GM21529 (cell line): ENCODE data around the gene ADORA1.

Experiments used
- ATAC-seq: cut with Tn5 transposase; IDR thresholded peaks from one replicate; pipeline ENCODE4 v1.9.1; 2021; ENCODE audit not compliant: unreplicated experiment

Gene ADORA1

DNA sequence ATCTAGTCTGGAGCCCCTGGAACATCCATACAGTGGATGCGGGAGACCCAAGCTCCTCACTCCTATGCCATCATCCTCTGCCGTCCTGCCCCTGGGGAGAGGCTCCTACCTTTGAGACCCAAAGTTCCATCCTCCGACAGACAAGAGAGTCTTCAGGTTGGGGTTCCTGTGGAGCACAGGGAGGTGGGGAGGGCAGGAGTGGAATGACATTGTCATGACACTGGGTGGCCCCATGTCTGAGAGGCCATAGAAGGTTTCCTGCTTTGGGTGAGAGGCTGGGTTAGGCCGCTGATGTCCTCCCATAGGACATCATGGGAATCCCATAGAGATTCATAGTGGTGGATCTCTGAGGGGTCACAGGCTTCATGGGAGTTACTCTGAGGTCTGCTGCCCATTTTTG, 56.9 kb downstream of the ADORA1 start:
- no peak for ATAC-seq

DNA sequence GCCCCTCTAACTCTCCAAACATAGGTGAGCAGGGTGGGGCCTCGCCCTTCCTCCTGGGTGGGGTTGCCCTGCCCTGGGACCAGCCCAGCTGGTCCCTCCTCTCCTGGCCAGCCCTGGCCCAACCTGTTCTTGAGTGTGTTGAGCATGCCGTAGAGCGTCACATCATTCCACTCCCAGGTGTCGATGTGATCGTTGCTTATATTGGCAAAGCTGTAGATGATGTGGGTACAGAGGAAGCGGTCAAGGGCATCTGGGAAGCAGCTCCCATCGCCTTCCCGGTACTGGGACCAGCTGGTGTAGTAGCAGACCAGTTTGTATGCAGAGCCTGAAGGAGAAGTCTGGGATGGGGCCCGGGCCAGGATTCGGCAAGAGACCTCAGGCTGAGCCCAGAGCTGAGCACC, 57.5 kb downstream of the ADORA1 start:
- no peak for ATAC-seq

DNA sequence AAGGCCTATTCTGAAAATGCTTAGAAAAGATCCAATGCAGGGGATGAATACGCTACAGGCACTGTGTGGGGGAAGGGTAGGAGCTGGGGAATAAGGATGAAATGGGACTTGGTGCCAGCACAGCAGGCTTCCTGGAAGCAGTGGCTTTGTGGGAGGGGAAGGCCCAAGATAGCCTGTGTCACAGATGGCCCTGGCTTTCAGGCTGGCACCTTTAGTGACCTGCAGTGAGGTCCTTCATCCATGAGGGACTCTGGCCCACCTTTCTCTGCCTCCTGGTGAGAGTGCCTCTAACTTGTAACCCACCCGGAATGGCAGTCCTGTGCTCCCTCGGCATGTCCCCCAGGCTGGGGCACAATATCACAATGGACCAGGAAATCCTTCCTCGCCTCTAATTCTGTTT, 58.1 kb downstream of the ADORA1 start:
- no peak for ATAC-seq

DNA sequence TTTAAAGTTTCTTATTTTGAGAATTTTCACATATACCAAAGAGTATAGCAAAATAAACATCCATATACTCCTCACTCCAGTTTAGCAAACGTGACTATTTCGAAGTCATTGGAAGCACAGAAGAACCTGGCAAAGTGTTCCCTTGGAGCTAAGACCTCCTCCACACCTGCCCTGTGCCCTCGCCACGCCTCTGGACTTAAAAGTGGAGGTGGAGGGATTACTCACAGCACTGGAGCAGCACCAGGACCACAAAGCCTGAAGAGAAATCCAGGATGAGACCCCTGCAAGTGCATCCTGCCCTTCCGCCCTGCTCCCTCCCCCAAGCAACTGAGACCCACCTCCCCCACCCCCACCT, 58.5 kb downstream of the ADORA1 start:
- no peak for ATAC-seq

DNA sequence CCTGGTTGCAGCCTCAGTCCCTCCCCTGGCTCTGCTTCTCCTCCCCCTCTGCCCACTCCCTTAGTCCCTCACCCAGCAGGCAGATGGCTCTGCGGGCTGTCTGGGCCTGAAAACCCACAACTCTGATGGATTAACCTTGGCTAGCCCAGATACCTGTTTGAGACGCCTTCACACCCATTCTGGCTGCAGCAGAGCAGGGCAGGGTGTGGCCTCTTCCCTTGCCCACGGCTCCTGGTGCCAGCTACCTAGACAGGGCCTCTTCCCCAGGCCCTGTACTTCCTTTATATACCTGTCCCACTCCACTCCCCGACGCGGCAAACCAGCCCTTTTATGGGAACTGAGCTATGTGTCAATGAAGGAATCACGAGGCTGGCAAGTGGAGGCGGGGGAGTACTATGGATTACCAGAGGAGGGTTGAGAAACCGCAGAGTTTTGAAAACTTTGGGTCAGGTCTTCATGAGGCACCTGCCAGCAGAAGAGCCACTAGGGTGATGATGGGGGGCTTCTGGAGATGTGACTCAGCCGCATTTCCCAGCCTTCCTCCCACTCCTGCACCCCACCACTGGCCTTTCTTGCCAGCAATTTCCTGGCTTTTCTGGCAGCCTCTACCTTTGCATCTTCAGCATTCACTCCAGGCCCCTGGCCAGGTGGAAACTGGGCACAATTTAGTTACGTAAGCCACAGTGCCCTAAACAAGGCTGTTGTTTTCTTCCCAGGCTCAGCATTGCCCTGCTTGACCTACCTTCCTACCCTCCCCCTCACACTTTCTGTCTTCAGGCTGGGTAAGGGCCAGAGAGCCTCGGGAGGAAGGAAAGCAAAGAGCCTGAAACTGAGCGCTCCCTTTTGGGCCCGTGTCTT, 59.1 kb downstream of the ADORA1 start, which contains the start of gene CHI3L1:
TSS of gene CHI3L1 (minus strand) at position 259 of the 858 bp plus-strand sequence. CDS start at position 178, 81 bp downstream.
- no peak for ATAC-seq

DNA sequence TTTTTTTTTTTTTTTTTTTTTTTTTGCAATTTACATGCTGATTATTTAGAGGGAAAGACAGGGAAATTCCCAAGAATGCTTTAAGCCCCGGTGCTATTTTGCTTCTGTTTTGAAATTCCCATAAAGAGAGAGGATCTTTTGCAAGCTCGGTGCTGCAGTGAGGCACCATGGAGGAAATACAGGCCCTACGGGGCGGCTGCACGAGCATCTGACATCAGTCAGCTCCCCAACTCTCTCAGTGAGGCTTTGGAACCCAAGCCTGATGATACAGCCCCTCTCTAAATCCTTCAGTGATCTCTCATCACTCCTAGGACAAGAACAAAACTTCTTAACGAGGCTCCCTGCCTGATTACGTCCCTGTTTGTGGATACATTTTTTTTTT, 59.8 kb downstream of the ADORA1 start:
- no peak for ATAC-seq

DNA sequence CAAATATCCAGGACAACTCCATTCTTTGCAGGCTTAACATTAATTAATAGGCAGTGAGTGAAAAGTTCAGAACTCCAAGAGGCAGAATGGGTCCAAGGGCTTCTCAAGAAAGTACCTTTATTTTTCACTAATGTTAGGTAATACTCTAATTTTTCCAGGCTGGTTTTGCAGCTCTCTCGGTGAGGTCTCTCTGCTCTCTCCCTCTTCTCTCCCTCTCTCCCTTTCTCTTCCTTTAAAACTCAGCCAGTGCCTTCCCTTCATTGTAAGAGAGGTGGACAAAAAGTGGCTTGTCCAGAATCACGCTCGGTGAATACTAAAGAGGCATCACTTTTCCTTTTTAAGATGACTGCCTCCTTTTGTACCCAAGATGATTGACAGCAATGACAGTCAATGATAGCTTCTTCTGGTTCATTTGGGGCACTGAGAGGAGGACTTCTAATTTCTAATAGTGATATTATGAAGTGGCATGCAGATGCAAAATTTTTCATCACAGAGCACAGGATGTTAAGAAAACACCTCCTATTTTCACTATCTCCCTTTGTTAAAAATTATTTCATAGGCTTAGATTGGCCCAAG, 60.3 kb downstream of the ADORA1 start:
- no peak for ATAC-seq

DNA sequence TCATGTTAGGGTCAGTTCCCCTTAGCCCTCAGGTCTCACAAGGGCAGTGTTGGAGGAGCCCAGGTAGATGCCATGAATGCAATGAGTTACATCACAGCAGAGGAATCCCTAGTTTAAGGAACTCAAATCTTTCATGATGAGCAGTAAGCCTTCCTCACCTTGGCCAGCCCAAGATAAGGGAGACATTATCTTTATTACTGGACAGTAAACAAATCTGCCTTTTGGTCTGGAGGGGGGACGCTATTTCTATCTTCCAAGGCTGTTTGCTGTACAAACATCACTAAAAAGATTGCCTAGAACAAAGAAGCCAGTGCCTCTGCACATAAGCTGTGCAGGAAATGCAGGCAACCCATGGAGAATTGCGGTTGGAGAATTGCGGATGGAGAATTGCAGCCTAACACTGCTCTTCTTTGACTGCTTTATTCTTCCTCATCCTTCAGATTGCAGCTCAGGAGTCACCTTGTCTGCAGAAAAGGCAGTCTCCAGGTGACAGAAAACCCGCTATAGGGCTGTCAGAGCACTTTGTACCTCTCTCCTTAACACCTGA, 61.2 kb downstream of the ADORA1 start:
- no peak for ATAC-seq

DNA sequence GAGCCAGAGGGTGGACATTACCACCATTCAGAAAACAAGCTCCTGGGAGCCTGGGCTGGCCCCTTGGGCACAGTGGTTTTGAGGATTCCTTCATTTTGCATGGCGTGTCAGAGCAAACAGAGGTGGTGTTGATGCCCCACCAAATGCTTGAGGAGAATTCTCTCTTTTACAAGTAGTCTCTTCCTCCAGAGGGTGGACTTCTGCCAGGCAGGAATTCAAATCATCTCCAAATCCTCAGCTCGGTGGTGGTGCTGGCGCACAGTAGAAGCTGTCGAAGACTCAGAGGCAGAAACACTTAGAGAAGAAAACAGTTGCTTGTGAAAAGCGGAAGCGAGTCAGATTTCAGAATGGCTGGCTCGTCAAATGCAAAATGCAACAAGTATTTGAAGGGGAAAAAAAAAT, 62.4 kb downstream of the ADORA1 start:
- no peak for ATAC-seq

DNA sequence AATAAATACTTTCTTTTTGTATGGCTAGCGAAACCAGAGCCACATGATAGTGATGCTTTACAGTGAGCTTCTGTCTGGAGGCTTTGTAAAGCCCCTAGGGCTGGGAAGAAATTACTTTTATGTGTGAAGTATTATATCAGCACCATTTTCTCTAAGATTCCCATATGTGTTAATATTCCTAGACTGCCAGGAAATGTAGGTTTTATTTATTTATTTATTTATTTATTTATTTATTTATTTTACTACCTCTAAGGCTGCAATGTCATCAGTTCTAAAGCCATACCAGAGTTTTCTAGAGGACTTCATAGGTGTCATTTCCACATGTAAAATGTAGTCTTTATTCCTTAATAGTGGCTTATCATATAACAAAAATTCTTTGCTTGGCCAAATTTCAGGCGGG, 63.4 kb downstream of the ADORA1 start:
- ATAC-seq = no peak

DNA sequence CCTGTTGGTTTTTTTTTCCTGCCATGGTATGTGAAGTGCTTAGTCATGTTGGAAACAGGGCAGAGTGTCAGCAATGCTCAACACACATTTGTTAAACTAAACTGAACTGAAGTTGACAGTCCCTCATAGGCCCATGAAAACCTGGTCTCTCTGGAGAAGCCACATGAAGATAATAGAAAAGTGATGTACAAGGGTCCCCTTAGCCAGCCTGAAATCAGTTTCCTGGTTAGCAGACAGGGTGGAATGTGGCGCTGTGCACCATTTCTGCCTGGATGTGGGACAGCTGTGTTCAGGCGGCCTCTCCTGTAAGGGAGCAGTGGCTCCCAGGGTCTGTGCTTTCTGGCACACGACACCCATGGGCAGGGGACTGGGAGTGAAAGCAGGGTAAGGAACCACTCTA, 68.8 kb downstream of the ADORA1 start:
- no peak for ATAC-seq

DNA sequence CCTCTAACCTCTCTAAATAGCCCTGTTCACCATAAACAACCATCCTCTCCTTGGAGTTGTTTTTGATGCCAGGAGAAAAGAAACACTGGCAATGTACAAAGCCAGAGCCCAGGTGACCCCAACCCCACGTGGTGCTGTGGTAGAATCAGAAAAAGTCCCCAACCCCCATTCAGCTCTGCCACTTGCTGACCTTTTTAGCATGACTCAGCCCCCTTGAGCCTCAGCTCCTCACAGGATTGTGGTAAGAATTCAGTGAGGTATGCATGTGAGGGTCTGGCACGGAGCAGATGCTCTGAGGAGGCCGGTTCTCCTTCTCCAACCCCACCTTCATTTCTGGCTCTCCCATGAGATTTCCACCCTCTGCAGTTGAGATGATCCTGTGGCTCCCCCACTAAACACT, 70.1 kb downstream of the ADORA1 start:
- ATAC-seq = no peak

DNA sequence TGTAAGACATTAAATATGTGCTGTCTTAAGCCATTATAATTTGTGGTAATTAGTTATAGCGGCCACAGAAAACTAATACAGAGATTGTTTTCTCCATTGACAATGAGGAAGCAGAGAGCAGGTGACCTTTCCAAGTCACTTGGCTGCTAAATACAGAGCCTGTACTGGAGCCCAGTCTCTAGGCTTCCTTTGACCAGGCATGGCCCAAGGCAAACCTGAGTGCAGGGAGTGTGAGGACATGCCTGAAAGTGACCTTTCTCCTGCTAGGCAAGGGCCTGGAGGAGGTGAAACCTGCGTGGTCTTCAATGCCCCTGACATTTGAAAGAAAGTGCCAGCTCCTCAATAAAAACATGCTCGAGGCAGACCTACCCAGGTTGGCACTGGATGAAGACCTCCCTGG, 71.5 kb downstream of the ADORA1 start:
- no peak for ATAC-seq

DNA sequence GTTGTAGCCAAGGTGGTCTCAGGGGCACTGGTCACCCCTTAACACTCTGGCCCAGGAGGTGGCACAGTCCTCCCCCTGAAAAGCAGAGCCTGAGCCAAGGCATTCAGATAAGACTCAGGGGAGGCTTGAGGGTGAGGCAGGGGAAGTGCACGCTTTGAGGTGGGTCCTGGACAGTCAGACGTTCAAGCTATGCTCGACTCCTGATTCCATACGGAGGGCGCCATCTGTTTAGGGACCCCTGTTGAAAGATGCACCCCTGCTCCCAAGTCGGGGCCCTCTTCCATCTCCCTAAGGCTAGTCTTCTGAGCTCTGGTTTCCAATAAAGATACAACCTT, 71.9 kb downstream of the ADORA1 start:
- no peak for ATAC-seq

DNA sequence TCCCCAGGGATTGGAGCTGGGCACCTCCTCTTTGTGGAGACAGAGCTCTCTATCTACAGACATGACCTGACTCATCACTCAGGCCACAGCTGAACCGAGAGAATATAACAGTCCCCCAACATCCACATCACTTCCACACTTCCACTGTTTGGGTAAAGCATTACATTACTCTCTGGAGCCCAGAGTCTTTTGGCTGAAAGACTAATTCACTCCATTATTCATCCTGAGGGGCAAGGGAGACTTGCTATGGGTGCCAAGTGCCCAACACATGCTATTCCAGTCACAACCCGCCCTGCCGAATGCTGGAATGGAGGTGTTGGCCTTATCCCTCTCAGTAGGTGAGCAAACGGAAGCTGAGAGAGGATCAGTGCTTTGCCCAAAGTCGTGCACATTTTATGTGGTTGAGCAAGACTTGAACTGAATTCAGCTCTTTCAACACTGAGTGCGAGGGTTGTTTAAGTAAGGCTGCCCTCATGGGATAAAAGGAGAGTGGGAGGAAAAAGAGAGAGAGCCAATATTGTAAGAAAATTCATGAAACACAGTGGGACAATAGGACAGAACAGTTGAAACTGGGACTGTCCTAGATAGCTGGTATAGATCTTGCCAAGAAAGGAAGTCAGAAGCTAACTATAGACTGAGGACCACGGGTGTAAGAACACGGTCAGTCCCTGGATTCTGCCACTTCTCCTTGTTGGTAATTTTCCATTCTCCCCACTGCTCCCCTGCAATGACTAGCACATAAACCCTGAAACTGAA, 72.5 kb downstream of the ADORA1 start:
- no peak for ATAC-seq

DNA sequence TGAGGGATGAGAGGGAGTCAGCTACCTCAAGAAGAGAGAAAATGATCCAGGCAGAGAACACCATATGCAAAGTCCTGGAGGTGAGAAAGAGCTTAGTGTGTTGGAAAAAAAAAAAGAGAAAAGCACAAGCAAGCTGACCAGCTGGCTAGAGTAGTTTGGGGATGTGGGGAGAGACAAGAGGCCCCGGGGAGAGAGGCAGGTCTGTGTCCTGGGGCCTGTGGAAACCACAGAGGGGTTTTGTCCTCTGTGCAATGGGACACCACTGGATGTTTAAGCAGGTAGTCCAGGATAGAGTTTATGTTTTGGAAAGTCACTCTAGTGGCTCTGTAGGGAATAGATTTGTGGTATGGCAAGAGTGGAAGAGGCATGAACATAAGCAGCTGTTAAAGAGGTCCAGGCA, 73.4 kb downstream of the ADORA1 start:
- no peak for ATAC-seq

DNA sequence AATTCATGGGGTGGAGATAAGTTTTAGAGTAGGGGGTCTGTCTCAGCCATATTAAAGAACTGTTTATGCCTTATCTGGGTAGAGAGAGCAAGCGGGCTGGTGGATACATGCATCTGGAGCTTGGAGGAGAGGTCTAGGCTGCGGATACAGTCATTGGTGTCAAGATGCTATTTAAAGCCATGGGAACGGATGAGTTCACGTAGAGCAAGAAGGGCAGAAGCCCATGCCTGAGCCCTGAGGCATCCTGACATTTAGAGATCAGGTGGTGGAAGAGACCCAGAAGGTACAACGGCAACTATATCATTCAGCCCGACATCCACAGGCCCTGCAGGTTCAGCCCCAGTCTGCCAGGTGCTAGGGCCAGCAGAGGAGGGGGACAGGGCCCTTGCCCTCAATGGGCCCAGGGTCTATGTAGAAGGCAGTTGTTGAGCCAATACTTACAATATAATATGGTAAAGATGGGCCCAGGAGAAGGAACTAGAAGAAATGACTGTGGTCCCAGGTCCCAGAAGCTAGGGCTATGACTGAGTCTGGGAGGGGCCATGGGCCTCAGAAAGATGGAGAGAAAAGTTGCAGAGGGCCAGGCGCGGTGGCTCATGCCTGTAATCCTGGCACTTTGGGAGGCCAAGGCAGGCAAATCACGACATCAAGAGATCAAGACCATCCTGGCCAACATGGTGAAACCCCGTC, 74.1 kb downstream of the ADORA1 start:
- no peak for ATAC-seq

DNA sequence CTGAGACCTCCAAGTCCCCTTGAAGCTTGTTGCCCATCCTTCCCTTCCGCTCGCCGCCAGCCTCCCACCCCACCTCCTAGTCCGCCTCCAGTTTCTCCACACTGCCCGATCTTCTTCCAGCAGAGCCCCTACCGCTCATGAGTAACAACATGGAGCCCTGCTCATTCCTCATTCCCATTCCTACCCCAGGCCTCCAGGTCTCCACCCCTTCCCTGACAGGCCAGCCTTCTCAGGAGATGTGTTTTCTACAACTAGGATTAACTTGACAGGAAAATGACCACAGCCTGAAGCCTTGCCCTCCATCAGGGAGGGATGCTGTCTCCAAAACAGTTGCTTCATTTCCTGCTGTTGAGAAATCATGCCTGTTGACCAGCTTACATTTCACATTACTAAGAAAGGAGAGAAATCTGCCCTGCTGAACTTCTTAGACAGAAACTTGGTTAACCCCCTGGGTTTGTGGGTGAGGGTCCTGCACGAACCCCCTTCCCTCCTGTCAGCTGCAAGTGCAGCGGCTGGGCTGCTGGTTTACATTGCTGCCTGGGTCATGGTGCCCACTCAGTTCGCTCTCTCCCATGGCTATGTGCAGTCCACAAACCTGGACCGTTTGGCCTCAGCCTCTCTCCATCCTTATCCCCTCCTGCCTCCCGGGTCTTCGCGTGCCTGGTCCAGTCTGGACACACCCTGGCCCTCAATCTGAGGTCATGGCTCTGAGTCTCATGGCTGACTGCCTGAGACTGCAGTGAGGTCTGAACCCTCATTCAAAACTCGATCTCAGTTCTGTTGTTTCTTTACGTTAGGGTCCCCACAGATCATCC, 75.1 kb downstream of the ADORA1 start:
- no peak for ATAC-seq

DNA sequence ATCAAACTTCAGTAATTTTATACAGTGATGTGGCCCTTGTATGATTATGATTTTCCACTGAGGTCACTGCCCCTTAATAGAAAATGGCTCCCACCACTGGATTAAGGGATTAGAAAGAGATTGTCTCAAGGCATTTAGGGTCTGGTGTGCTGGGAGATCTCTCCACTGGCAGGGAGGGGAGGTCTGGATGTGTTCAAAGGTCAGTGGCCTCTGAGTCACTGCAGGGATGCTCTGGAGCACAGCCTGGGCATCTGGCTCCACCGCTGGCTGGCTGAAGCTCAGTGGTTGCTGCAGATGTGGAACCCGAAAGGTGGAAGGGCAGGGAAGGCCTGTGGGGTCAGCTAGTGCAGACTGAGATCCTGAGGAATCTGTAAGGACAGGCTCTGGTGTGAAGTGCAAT, 77.2 kb downstream of the ADORA1 start:
- no peak for ATAC-seq

DNA sequence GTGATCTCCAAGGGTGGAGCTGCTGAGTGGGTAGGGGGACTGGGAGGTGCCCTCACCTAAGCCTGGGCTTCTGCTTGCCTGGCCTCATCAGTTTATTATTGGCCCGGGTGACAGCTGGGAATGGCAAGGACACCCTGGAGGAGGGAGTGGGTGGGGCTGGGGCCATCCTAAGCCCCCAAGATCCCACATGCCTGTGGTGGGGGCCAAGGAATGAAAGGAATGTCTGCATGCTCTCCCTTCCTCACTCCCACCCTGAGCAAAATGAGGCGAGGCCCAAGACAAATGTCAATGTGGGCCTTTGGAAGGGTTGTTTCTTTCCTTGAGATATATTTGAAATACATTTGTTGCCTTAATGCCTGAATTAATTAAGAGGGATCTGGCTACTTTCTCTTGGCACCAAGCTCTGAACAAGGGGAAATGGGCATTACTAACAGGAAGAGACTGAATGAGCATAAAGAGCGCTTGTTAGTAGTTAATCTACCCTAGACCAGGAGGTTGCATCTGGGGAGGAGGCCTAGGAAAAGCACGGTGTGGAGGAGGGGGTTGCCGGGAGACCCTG, 78.7 kb downstream of the ADORA1 start:
- no peak for ATAC-seq
